Activated CD8-positive, alpha-beta T cell treated with anti-CD3 and anti-CD28 coated beads for 36 hours (primary cell): ENCODE data around the gene AKAP3. TPM values are rescaled to one million over a fixed set of nuclear protein-coding genes. Genes with fewer than 3 reads are reported as not detected.

Experiments used
- ATAC-seq: fragments of 200-7000 bp; cut with Tn5 transposase; one replicate; pipeline ENCODE4 v1.10.0; 2021; ENCODE audit warnings: mild to moderate bottlenecking, moderate library complexity
- CTCF ChIA-PET: fragments of 350-600 bp; sonication (Branson Sonifier 250); formaldehyde crosslinking; loops from one replicate; lab custom pipeline; 2021; ENCODE audit warnings: antibody characterized with exemption; lab: Charles Lee
- POLR2A ChIA-PET: fragments of 350-600 bp; sonication (Branson Sonifier 250); formaldehyde crosslinking; loops from one replicate; lab custom pipeline; 2021; ENCODE audit warnings: antibody characterized with exemption; lab: Charles Lee
- DNase-seq: peaks from one replicate; pipeline ENCODE4 v3.0.0-alpha.2; 2020
- H3K27ac Mint-ChIP-seq: one replicate; pipeline ENCODE4 v1.8.0; 2021; ENCODE audit warnings: mild to moderate bottlenecking, mixed read lengths
- H3K27me3 Mint-ChIP-seq: one replicate; pipeline ENCODE4 v1.8.0; 2021; ENCODE audit warnings: mixed read lengths
- H3K36me3 Mint-ChIP-seq: one replicate; pipeline ENCODE4 v1.8.0; 2021; ENCODE audit warnings: low read depth, mixed read lengths
- H3K4me1 Mint-ChIP-seq: one replicate; pipeline ENCODE4 v1.8.0; 2021; ENCODE audit warnings: low read depth, mixed read lengths
- H3K4me3 Mint-ChIP-seq: one replicate; pipeline ENCODE4 v1.8.0; 2021; ENCODE audit warnings: mild to moderate bottlenecking, moderate library complexity, mixed read lengths
- H3K9me3 Mint-ChIP-seq: one replicate; pipeline ENCODE4 v1.8.0; 2021; ENCODE audit warnings: mixed read lengths
- intact Hi-C: fragments of 100-400 bp; cut with micrococcal nuclease; formaldehyde crosslinking; loops from one replicate; pipeline ENCODE4 v1.10.0; 2022
- total RNA-seq, 2 experiments: library from RNA; stranded (reverse); gene quantifications; one replicate each; pipeline ENCODE4 v1.2.3, GENCODE V29; 2021
- TF ChIP-seq, protein P1 (sequence below): fragments of 200-600 bp; IDR thresholded peaks from one replicate; pipeline ENCODE4 v1.8.0; 2022; ENCODE audit warnings: antibody characterized with exemption, mild to moderate bottlenecking

Gene AKAP3
- 1 to 10 TPM; 2.0 to 3.5 TPM for total RNA-seq

GRCh38 chr12:4648501-4649357 lies at the start of gene AKAP3, which contains the start of gene NDUFA9:
AKAP3 (minus strand) TSS chr12:4649051; CDS start chr12:4638196, 10,855 bp downstream.
NDUFA9 (plus strand) TSS chr12:4649114; CDS start chr12:4649127, 13 bp downstream.
- Mint-ChIP-seq H3K36me3 (no peaks in the 10 kb centered on the region), H3K4me1 (peaks cover 34% of the 10 kb centered on the region), H3K4me3 (peak within 1 kb of the TSS; percentile 91), H3K9me3 (no peaks in the 10 kb centered on the region), H3K27me3 (no peaks in the 10 kb centered on the region), H3K27ac (peak within 1 kb of the TSS; percentile 93)
- TF ChIP-seq, protein P1, sequence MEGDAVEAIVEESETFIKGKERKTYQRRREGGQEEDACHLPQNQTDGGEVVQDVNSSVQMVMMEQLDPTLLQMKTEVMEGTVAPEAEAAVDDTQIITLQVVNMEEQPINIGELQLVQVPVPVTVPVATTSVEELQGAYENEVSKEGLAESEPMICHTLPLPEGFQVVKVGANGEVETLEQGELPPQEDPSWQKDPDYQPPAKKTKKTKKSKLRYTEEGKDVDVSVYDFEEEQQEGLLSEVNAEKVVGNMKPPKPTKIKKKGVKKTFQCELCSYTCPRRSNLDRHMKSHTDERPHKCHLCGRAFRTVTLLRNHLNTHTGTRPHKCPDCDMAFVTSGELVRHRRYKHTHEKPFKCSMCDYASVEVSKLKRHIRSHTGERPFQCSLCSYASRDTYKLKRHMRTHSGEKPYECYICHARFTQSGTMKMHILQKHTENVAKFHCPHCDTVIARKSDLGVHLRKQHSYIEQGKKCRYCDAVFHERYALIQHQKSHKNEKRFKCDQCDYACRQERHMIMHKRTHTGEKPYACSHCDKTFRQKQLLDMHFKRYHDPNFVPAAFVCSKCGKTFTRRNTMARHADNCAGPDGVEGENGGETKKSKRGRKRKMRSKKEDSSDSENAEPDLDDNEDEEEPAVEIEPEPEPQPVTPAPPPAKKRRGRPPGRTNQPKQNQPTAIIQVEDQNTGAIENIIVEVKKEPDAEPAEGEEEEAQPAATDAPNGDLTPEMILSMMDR: no peak
- POLR2A ChIA-PET: interaction anchor here (0.6 to 1.9 kb wide), 9 partner anchors 9 to 597 kb away, joined by 3 to 8 read pairs (median 4); no protein-coding TSS in a partner anchor
- intact Hi-C loops: no loop called here
- DNase-seq: peak; percentile 86
- CTCF ChIA-PET: interaction anchor here (1.1 to 2.0 kb wide), 4 partner anchors 13 to 207 kb away, joined by 3 to 6 read pairs (median 4); no protein-coding TSS in a partner anchor
- ATAC-seq: peak; percentile 96

- Mint-ChIP-seq H3K9me3 (no peaks in the 10 kb centered on the region), H3K4me3 (no peak overlapping the region), H3K27me3 (no peaks in the 10 kb centered on the region), H3K36me3 (peaks cover 47% of the 10 kb centered on the region), H3K4me1 (no peaks in the 10 kb centered on the region), H3K27ac (no peak overlapping the region)
- intact Hi-C loops: no loop called here
- DNase-seq: no peak
- TF ChIP-seq, protein P1: no peak
- CTCF ChIA-PET: interaction anchor here (1.0 kb wide), 1 partner anchor 38 kb away, joined by 3 read pairs; no protein-coding TSS in a partner anchor
- POLR2A ChIA-PET: no interaction called here
- ATAC-seq: no peak
Observed at GRCh38 chr12:4690760-4691159, 41.9 kb upstream of the AKAP3 start.

- no peaks in the 10 kb centered on the region for H3K4me1 Mint-ChIP-seq
- H3K36me3 Mint-ChIP-seq: peaks cover 68% of the 10 kb centered on the region
- no peaks in the 10 kb centered on the region for H3K27me3 Mint-ChIP-seq
- ChIA-PET CTCF (no interaction called here), POLR2A (no interaction called here)
- TF ChIP-seq, protein P1: no peak
- no peak for DNase-seq
- ATAC-seq: no peak
- no peak overlapping the region for H3K27ac Mint-ChIP-seq
- H3K4me3 Mint-ChIP-seq: no peak overlapping the region
- intact Hi-C loops: no loop called here
- no peaks in the 10 kb centered on the region for H3K9me3 Mint-ChIP-seq
Observed at GRCh38 chr12:4685317-4685716, 36.5 kb upstream of the AKAP3 start.

GRCh38 chr12:4681732-4682131 lies 32.9 kb upstream of the AKAP3 start:
- no peaks in the 10 kb centered on the region for H3K4me1 Mint-ChIP-seq
- POLR2A ChIA-PET: no interaction called here
- no peak overlapping the region for H3K27ac Mint-ChIP-seq
- H3K9me3 Mint-ChIP-seq: no peaks in the 10 kb centered on the region
- TF ChIP-seq, protein P1: no peak
- H3K4me3 Mint-ChIP-seq: no peak overlapping the region
- H3K27me3 Mint-ChIP-seq: no peaks in the 10 kb centered on the region
- DNase-seq (no peak), ATAC-seq (no peak)
- CTCF ChIA-PET: no interaction called here
- intact Hi-C loops: no loop called here
- peaks cover 45% of the 10 kb centered on the region for H3K36me3 Mint-ChIP-seq

- intact Hi-C loops: no loop called here
- H3K36me3 Mint-ChIP-seq: peaks cover 31% of the 10 kb centered on the region
- no peaks in the 10 kb centered on the region for H3K27me3 Mint-ChIP-seq
- no peaks in the 10 kb centered on the region for H3K9me3 Mint-ChIP-seq
- H3K4me1 Mint-ChIP-seq: no peaks in the 10 kb centered on the region
- DNase-seq (no peak), ATAC-seq (no peak)
- no peak overlapping the region for H3K4me3 Mint-ChIP-seq
- ChIA-PET CTCF (no interaction called here), POLR2A (no interaction called here)
- TF ChIP-seq, protein P1: no peak
- H3K27ac Mint-ChIP-seq: no peak overlapping the region
Observed at GRCh38 chr12:4679711-4680110, 30.9 kb upstream of the AKAP3 start.
